K562 (cell line): ENCODE results near the gene SLC38A10. TPM values are rescaled to one million over a fixed set of nuclear protein-coding genes. Genes with fewer than 3 reads are reported as not detected.
A peak's percentile ranks its signal among the peaks of the same experiment; 100 is the strongest.

Source experiments
- CBX1 ChIP-seq: sonication (generic); IDR thresholded peaks from 2 replicates; pipeline ENCODE4 v1.6.1; 2016; ENCODE audit warnings: antibody characterized with exemption, low read depth, mild to moderate bottlenecking
- CBX3 ChIP-seq, 2 experiments: IDR thresholded peaks; 1 replicate in 1 of 2; 2 replicates in 1 of 2; pipeline ENCODE4 v1.6.1; 2012; ENCODE audit warnings: inconsistent platforms in 2 of 2, low read length in 2 of 2, borderline replicate concordance in 1 of 2, control low read depth in 1 of 2
- CBX8 ChIP-seq: fragments of 200-600 bp; sonication (generic); IDR thresholded peaks from 2 replicates; pipeline ENCODE4 v1.6.1; 2012; ENCODE audit warnings: borderline replicate concordance, mixed run types, low read depth, mild to moderate bottlenecking, moderate library complexity, mixed read lengths, low read length, control low read depth, inconsistent platforms; ENCODE audit not compliant: poor library complexity, severe bottlenecking; ENCODE audit errors: extremely low read depth
- ILF3 ChIP-seq: fragments of 450-650 bp; IDR thresholded peaks from 2 replicates; pipeline ENCODE4 v1.6.1; 2018; ENCODE audit warnings: antibody characterized with exemption, mild to moderate bottlenecking, moderate library complexity, borderline replicate concordance
- MBD2 ChIP-seq: sonication (generic); IDR thresholded peaks from 2 replicates; pipeline ENCODE4 v1.6.1; 2016; ENCODE audit warnings: low read depth, borderline replicate concordance
- NEUROD1 ChIP-seq: fragments of 150-350 bp; IDR thresholded peaks from 2 replicates; pipeline ENCODE4 v1.6.1; 2014; ENCODE audit warnings: borderline replicate concordance, low read length, low read depth; ENCODE audit not compliant: partially characterized antibody
- NFIC ChIP-seq: fragments of 450-650 bp; IDR thresholded peaks from 2 replicates; pipeline ENCODE4 v1.6.1; 2017; ENCODE audit warnings: mild to moderate bottlenecking, inconsistent platforms
- NR4A1 ChIP-seq, 2 experiments: fragments of 250-450 bp in 1 of 2; fragments of 450-650 bp in 1 of 2; sonication (Bioruptor Pico) in 1 of 2; IDR thresholded peaks; 2 replicates each; pipeline versions ENCODE4 v1.4.0 to v1.6.1; 2016 to 2020; ENCODE audit warnings: mild to moderate bottlenecking in 2 of 2, missing compliant biosample characterization in 1 of 2, missing genetic modification characterization in 1 of 2, moderate library complexity in 1 of 2
- SIRT6 ChIP-seq: IDR thresholded peaks from one replicate; pipeline ENCODE4 v1.6.1; 2012; ENCODE audit warnings: low read depth, mild to moderate bottlenecking, control low read depth, inconsistent platforms, low read length, moderate library complexity
- SRSF7 ChIP-seq: fragments of 200-400 bp; formaldehyde crosslinking; optimal IDR thresholded peaks from 2 replicates; pipeline ENCODE3; 2017; ENCODE audit warnings: mild to moderate bottlenecking, low read depth, low read length
- TFAM ChIP-seq: fragments of 250-450 bp; sonication (Bioruptor Pico); conservative IDR thresholded peaks from 2 replicates; pipeline ENCODE4 v1.5.0; 2021; ENCODE audit warnings: mild to moderate bottlenecking, moderate library complexity
- XRCC4 ChIP-seq: IDR thresholded peaks from one replicate; pipeline ENCODE4 v1.6.1; 2011; ENCODE audit not compliant: insufficient read depth, insufficient read length; ENCODE audit errors: extremely low read depth
- ZKSCAN8 ChIP-seq: fragments of 200-800 bp; sonication (Bioruptor generic); IDR thresholded peaks from 2 replicates; pipeline ENCODE4 v1.6.1; 2016; ENCODE audit warnings: missing genetic modification characterization, missing compliant biosample characterization
- ZNF274 ChIP-seq: IDR thresholded peaks from 2 replicates; pipeline ENCODE4 v1.6.1; 2011; ENCODE audit warnings: low read depth, mild to moderate bottlenecking, low read length, moderate library complexity, borderline replicate concordance
- ZNF699 ChIP-seq: fragments of 250-450 bp; sonication (Bioruptor Pico); IDR thresholded peaks from 2 replicates; pipeline ENCODE4 v1.8.0; 2021; ENCODE audit warnings: mild to moderate bottlenecking, moderate library complexity; ENCODE audit not compliant: insufficient replicate concordance
- polyA plus RNA-seq, 8 experiments: library from polyadenylated mRNA; depleted of rRNA in 4 of 8; stranded (reverse) in 5 of 8; unstranded in 3 of 8; fragments of >200 nt; fragmentation: Nextera tagmentation in 2 of 8; fragmentation: Illumina TruSeq in 1 of 8; extraction: Ambion mirVana in 2 of 8; extraction: Trizol in 1 of 8; gene quantifications; 2 replicates each; pipeline versions ENCODE4 v1.2.1 to v1.2.3, GENCODE V29; 2011 to 2014; ENCODE audit warnings: inconsistent platforms in 1 of 8, missing spikeins in 1 of 8
- total RNA-seq, 7 experiments: library from RNA; depleted of rRNA in 6 of 7; stranded (reverse); fragments of >200 nt in 6 of 7; fragmentation: Illumina TruSeq in 2 of 7; extraction: Trizol in 2 of 7; gene quantifications; 2 replicates each; pipeline versions ENCODE4 v1.2.1 to v1.2.3, GENCODE V29; 2011 to 2021; ENCODE audit warnings: low replicate concordance in 1 of 7
- TF ChIP-seq, protein P1 (sequence below): fragments of 450-650 bp; formaldehyde crosslinking; IDR thresholded peaks from 2 replicates; pipeline ENCODE4 v1.4.0; 2020; ENCODE audit warnings: mild to moderate bottlenecking, mixed read lengths
- TF ChIP-seq, protein P2 (sequence below): fragments of 150-350 bp; IDR thresholded peaks from 2 replicates; pipeline ENCODE4 v1.6.1; 2014; ENCODE audit warnings: low read depth, mild to moderate bottlenecking, low read length, borderline replicate concordance
- TF ChIP-seq, protein P3 (sequence below): IDR thresholded peaks from 2 replicates; pipeline ENCODE4 v1.6.1; 2011; ENCODE audit warnings: borderline replicate concordance, low read depth, mild to moderate bottlenecking, moderate library complexity, low read length; ENCODE audit not compliant: insufficient read depth, poor library complexity, severe bottlenecking

SLC38A10 gene
- total and polyA plus RNA-seq, 9 of the 15 experiments (the other 6 are each of a cell fraction or from before 2014, with no cell fraction given), result 0.45 to 54.2 (median 13.8) TPM

DNA sequence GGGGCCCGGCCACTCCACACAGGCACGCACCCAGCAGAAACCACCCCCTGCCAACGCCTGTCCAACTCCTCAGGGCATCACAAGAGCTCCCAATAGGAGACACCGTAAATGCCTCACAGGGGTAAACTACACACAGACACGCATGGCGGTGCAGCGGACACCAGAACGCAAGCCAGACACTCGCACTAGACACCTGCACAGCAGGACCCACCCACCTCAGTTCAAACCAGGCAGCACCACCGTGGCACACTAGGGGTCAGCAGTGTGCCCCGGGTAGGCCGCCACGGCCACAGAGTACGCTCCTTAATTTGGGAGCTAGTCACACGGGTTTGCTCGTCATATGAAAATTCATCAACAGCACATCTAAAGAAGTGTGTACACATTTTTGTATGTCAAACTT, 3.4 kb downstream of the SLC38A10 start (continued):
- TF ChIP-seq CBX1 (no peak), NR4A1 (CRISPR knock-in tag; IDR thresholded peaks at IDR 0.05) (no peak), NR4A1 (tag; IDR thresholded peaks at IDR 0.05) (no peak), XRCC4 (no peak), CBX3 (IDR thresholded peaks at IDR 0.05; ENCODE audit: borderline replicate concordance in 1 of 2, low read length in 2 of 2) (peak in 1 of 2 experiments; percentile 21; a peak in 1 of 3 replicates), SIRT6 (no peak), TFAM (CRISPR knock-in tag) (no peak), MBD2 (no peak), ZNF274 (no peak), ZKSCAN8 (CRISPR knock-in tag) (no peak), ILF3 (no peak), ZNF699 (CRISPR knock-in tag) (no peak), NEUROD1 (no peak), CBX8 (no peak), NFIC (no peak), SRSF7 (no peak)
- TF ChIP-seq, protein P1, sequence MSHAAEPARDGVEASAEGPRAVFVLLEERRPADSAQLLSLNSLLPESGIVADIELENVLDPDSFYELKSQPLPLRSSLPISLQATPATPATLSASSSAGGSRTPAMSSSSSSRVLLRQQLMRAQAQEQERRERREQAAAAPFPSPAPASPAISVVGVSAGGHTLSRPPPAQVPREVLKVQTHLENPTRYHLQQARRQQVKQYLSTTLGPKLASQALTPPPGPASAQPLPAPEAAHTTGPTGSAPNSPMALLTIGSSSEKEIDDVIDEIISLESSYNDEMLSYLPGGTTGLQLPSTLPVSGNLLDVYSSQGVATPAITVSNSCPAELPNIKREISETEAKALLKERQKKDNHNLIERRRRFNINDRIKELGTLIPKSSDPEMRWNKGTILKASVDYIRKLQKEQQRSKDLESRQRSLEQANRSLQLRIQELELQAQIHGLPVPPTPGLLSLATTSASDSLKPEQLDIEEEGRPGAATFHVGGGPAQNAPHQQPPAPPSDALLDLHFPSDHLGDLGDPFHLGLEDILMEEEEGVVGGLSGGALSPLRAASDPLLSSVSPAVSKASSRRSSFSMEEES (CRISPR knock-in tag), result no peak
- TF ChIP-seq, protein P2, sequence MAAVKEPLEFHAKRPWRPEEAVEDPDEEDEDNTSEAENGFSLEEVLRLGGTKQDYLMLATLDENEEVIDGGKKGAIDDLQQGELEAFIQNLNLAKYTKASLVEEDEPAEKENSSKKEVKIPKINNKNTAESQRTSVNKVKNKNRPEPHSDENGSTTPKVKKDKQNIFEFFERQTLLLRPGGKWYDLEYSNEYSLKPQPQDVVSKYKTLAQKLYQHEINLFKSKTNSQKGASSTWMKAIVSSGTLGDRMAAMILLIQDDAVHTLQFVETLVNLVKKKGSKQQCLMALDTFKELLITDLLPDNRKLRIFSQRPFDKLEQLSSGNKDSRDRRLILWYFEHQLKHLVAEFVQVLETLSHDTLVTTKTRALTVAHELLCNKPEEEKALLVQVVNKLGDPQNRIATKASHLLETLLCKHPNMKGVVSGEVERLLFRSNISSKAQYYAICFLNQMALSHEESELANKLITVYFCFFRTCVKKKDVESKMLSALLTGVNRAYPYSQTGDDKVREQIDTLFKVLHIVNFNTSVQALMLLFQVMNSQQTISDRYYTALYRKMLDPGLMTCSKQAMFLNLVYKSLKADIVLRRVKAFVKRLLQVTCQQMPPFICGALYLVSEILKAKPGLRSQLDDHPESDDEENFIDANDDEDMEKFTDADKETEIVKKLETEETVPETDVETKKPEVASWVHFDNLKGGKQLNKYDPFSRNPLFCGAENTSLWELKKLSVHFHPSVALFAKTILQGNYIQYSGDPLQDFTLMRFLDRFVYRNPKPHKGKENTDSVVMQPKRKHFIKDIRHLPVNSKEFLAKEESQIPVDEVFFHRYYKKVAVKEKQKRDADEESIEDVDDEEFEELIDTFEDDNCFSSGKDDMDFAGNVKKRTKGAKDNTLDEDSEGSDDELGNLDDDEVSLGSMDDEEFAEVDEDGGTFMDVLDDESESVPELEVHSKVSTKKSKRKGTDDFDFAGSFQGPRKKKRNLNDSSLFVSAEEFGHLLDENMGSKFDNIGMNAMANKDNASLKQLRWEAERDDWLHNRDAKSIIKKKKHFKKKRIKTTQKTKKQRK, result no peak
- TF ChIP-seq, protein P3, sequence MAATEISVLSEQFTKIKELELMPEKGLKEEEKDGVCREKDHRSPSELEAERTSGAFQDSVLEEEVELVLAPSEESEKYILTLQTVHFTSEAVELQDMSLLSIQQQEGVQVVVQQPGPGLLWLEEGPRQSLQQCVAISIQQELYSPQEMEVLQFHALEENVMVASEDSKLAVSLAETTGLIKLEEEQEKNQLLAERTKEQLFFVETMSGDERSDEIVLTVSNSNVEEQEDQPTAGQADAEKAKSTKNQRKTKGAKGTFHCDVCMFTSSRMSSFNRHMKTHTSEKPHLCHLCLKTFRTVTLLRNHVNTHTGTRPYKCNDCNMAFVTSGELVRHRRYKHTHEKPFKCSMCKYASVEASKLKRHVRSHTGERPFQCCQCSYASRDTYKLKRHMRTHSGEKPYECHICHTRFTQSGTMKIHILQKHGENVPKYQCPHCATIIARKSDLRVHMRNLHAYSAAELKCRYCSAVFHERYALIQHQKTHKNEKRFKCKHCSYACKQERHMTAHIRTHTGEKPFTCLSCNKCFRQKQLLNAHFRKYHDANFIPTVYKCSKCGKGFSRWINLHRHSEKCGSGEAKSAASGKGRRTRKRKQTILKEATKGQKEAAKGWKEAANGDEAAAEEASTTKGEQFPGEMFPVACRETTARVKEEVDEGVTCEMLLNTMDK, result peak; percentile 88
